Adipocyte (in vitro differentiated cells): Measurements from ENCODE around the gene ZDHHC7.

ENCODE experiments used
- DNase-seq: peaks from one replicate; pipeline ENCODE4 v3.0.0-alpha.2; 2015; ENCODE audit warnings: low read depth
- H3K27me3 ChIP-seq: replicated peaks from 2 replicates; pipeline ENCODE4 v1.7.0; 2013; ENCODE audit warnings: mild to moderate bottlenecking, low read length, moderate library complexity; ENCODE audit not compliant: control insufficient read depth, insufficient read depth
- H3K36me3 ChIP-seq: 2 replicates; pipeline ENCODE4 v1.7.0; 2013; ENCODE audit warnings: low read length, mild to moderate bottlenecking, moderate library complexity; ENCODE audit not compliant: control insufficient read depth, insufficient read depth, severe bottlenecking
- H3K4me1 ChIP-seq: 2 replicates; pipeline ENCODE4 v1.7.0; 2013; ENCODE audit warnings: mild to moderate bottlenecking, low read length, moderate library complexity; ENCODE audit not compliant: control insufficient read depth, insufficient read depth
- H3K4me3 ChIP-seq: 2 replicates; pipeline ENCODE4 v1.7.0; 2013; ENCODE audit warnings: mild to moderate bottlenecking, low read length, moderate library complexity
- H3K9ac ChIP-seq: 2 replicates; pipeline ENCODE4 v1.7.0; 2013; ENCODE audit warnings: mild to moderate bottlenecking, low read length, moderate library complexity
- H3K9me3 ChIP-seq: 2 replicates; pipeline ENCODE4 v1.7.0; 2013; ENCODE audit warnings: mild to moderate bottlenecking, low read length, moderate library complexity; ENCODE audit not compliant: control insufficient read depth

ZDHHC7 gene

GRCh38 chr16:85051067-85051581, 39.8 kb upstream of the ZDHHC7 start:
- no peaks in the 10 kb centered on the region for H3K9me3 ChIP-seq
- H3K9ac ChIP-seq: peak overlapping the region; percentile 44
- H3K36me3 ChIP-seq: no peaks in the 10 kb centered on the region
- peaks cover 35% of the 10 kb centered on the region for H3K4me1 ChIP-seq
- no peaks in the 10 kb centered on the region for H3K27me3 ChIP-seq
- DNase-seq: no peak
- H3K4me3 ChIP-seq: peak overlapping the region; percentile 62

DNA sequence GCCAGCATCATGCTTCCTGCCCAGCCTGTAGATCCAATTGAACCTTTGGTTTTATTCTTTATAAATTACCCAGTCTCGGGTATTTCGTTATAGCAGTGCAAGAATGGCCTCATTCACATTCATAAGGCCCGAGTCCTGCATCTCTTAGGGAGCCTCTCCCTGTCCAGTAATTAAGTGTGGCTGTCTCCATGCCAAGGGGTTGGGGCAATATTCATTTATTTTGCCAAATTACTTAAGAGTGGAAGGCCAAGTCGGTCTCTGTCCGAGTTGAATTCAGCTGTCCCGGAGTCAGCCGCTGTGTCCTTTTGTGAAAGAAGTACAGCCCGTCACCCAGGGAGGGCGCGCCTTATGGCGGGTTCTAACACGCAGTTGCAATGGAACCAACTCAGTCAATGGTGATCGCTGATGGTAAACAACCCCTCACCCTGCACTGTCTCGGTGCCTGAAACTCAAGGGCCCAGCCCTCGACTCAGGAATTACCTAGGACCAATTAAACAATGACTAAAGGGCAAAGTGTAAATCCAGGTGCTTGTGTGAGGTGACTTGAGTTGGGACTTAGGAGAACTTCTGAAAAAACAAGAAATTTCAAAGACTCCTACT, 38.5 kb upstream of the ZDHHC7 start:
- DNase-seq: no peak
- H3K36me3 ChIP-seq: no peaks in the 10 kb centered on the region
- H3K27me3 ChIP-seq: no peaks in the 10 kb centered on the region
- no peaks in the 10 kb centered on the region for H3K9me3 ChIP-seq
- H3K4me1 ChIP-seq: peaks cover 22% of the 10 kb centered on the region
- no peak overlapping the region for H3K9ac ChIP-seq
- H3K4me3 ChIP-seq: no peak overlapping the region

DNA sequence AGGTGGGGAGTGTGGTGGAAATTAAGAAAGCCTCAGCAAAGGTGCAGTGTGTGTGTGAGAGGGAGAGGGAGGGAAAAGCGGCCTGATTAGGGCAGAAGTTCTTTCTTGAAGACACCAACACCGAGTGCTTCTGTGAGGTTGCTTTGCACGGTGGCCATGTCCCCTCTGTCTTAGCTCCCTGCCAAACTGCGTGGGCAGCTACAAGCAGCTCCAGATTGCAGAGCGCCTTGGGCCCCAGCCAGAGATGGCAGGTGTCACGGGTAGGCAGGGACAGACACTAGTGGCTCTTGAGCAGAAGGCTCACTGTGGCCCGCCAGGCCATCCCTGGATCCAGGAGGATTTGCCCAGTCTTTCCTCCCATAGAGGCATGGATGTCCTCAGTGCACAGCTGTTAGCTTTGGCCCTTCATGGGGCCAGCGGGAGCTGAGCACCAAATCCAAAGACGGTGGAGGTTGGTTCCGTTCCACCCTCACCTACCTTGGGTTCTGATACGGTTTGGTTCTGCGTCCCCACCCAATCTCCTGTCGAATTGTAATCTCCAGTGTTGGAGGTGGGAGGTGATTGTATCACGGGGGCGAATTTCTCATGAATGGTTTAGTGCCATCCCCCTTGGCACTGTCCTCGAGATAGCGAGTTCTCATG, 37.7 kb upstream of the ZDHHC7 start:
- peaks cover 20% of the 10 kb centered on the region for H3K4me1 ChIP-seq
- no peaks in the 10 kb centered on the region for H3K36me3 ChIP-seq
- no peak for DNase-seq
- no peak overlapping the region for H3K4me3 ChIP-seq
- H3K27me3 ChIP-seq: no peaks in the 10 kb centered on the region
- H3K9ac ChIP-seq: no peak overlapping the region
- no peaks in the 10 kb centered on the region for H3K9me3 ChIP-seq

GRCh38 chr16:85047867-85048455, 36.6 kb upstream of the ZDHHC7 start:
- H3K4me1 ChIP-seq: peaks cover 20% of the 10 kb centered on the region
- H3K36me3 ChIP-seq: no peaks in the 10 kb centered on the region
- H3K4me3 ChIP-seq: no peak overlapping the region
- no peaks in the 10 kb centered on the region for H3K9me3 ChIP-seq
- H3K9ac ChIP-seq: no peak overlapping the region
- no peak for DNase-seq
- no peaks in the 10 kb centered on the region for H3K27me3 ChIP-seq

DNA sequence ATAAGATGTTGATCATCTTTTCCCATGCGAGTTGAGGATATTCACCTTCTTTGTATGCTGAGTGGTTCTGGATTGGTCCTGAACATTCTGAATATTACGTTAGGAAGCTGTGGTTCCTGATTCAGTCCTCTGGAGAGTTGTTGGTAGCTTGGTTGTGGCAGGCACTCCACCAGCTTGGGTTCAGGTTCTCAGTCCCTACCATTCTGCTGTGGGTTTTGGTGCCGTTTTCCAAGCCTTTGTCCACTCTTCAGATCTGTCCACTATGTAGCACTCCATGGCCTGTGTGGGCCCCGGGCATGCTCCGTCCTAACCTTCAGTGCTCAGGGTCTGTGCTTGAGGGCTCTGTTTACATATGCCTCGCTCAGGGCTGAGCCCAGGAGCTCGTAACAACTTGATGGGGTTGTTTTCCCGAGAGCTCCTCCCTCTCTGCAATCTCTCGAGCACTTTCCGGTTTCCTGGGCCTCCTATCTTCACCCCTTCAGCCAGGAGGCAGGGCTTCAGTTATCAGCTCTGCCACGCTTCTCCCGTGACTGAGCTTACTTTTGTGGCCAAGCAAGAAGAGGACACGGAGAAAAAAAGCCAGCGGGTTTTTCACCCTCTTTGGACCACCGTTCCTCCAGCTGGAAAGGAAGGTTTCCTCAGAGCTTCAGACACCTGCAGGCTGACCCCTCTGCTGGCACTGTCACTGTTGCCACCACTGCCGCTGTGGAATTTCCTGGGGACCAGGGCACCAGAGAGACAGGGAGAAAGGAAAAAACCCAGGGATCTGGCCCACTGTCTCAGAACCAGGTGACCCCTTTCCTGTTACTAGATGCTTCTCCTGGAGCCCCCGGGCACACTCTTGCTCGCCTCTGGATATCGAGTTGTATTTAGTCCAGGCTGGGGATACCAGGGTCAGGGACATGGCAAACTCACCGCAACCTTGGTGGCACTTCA, 35.9 kb upstream of the ZDHHC7 start:
- Histone ChIP-seq H3K4me3 (no peak overlapping the region), H3K4me1 (peaks cover 22% of the 10 kb centered on the region), H3K9ac (no peak overlapping the region), H3K9me3 (no peaks in the 10 kb centered on the region), H3K27me3 (no peaks in the 10 kb centered on the region), H3K36me3 (no peaks in the 10 kb centered on the region)
- DNase-seq: no peak

DNA sequence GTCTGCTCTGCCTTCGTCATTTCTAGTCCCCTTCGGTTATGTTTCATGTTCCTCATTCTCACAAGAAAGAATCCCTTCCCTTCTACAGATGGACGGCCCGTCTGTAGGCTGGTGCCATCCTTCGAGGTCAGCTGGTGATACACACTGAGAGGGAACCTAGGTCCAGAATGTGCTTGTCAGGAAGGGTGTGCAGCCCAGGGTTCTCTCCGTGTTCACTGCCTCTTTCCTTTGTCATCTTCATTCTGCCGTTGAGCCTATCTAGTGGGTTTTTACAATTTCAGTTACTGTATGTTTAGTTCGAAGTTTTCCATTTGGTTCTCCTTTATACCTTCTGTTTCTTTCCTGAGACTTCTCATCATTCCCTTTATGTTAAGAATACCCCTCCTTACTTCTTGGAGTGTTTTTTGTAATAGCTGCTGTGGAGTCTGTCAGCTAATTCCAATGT, 35.2 kb upstream of the ZDHHC7 start:
- Histone ChIP-seq H3K9ac (no peak overlapping the region), H3K4me3 (no peak overlapping the region), H3K4me1 (peaks cover 27% of the 10 kb centered on the region), H3K27me3 (no peaks in the 10 kb centered on the region), H3K9me3 (no peaks in the 10 kb centered on the region), H3K36me3 (no peaks in the 10 kb centered on the region)
- no peak for DNase-seq

DNA sequence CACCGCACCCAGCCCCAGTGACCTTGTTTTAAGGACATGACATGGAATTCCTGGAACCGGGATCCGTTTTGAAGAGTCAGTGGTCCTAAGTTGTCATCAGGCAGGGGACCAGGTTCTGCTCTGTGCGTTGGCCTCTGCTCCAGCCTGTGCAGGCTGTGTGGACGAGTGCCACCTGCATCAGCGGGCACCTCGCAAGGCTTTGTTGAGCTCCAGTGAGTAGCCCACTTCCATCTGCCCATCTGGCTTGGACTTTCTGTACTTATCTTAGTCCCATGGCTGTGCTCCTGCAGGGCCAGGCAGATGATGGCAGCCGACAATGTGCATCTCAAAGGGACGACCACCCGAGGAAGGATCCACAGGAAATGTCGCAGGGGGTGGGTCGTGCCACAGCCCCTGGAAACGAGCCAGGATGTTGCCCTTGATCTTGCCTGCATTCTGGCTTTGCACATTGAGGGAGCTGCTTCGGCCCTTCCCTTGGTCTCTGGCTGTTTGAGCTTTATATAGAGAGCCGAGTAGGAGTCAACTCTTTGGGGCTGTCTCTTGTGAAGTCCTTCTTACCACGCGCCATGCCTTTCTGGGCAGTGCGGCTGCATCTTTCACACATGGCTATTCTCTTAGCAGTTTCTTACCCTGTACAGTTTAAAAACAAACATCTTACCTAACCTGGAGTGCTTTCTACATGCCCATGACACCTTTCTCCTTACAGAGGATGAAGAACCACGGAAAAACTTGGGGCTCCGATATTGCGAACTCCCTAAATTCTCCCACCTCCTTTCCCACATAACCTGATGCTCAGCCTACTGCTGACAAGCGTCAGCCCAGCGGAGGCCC, 34.5 kb upstream of the ZDHHC7 start:
- Histone ChIP-seq H3K36me3 (no peaks in the 10 kb centered on the region), H3K9ac (no peak overlapping the region), H3K9me3 (no peaks in the 10 kb centered on the region), H3K27me3 (no peaks in the 10 kb centered on the region), H3K4me1 (peaks cover 21% of the 10 kb centered on the region), H3K4me3 (no peak overlapping the region)
- DNase-seq: no peak

DNA sequence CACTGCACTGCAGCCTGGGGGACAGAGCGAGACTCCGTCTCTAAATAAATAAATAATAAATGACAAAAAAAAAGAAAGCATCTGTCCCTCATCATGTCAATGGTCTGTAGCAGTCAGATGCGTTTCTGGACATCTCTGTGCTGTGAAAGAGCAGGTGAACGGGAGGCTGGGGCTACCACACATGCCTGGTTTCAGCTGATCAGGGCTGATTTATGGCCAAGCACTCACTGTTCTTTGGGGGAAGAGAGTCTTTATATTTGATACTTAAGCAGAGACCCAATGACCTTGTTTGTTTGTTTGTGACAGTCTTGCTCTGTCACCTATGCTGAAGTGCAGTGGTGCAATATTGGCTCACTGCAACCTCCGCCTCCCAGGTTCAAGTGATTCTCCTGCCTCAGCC, 33.7 kb upstream of the ZDHHC7 start:
- no peak for DNase-seq
- H3K27me3 ChIP-seq: no peaks in the 10 kb centered on the region

DNA sequence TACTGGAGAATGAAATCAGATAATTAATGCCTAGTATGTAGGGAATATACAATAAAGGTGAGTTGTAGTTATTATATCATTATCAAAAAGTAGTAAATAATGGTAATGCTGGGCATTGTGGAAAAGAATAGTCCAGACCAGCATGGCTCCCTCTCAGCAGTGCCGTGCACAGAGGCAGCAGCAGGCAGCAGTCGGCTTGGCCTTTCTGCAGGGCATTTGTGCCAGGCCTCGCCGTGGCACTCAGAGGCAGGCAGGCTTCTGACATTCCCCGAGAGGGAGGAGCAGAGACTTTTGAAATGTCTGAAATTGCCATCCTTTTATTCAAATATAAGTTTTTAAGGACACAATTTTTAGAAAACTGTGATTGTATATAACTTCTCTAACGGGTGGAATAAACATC, 31.3 kb upstream of the ZDHHC7 start:
- Histone ChIP-seq H3K4me3 (no peak overlapping the region), H3K4me1 (peaks cover 12% of the 10 kb centered on the region), H3K27me3 (no peaks in the 10 kb centered on the region), H3K9ac (no peak overlapping the region), H3K9me3 (no peaks in the 10 kb centered on the region), H3K36me3 (no peaks in the 10 kb centered on the region)
- DNase-seq: no peak

More for the DNA sequence above, 33.7 kb upstream of the ZDHHC7 start:
- Histone ChIP-seq H3K9ac (no peak overlapping the region), H3K4me1 (peaks cover 16% of the 10 kb centered on the region), H3K9me3 (no peaks in the 10 kb centered on the region), H3K4me3 (no peak overlapping the region), H3K36me3 (no peaks in the 10 kb centered on the region)

- Histone ChIP-seq H3K36me3 (no peaks in the 10 kb centered on the region), H3K9me3 (no peaks in the 10 kb centered on the region), H3K4me3 (no peak overlapping the region), H3K9ac (no peak overlapping the region), H3K4me1 (peaks cover 14% of the 10 kb centered on the region), H3K27me3 (no peaks in the 10 kb centered on the region)
- DNase-seq: no peak
These were observed 30.8 kb upstream of the ZDHHC7 start for GRCh38 chr16:85042167-85042526.
